ENCODE results near the gene NECAB2. TPM values are rescaled to one million over a fixed set of nuclear protein-coding genes. Genes with fewer than 3 reads are reported as not detected.
A peak's percentile ranks its signal among the peaks of the same experiment; 100 is the strongest.

NECAB2 gene
- total RNA-seq, 1 donor from 2014 or later, result 12.6 TPM

DNA sequence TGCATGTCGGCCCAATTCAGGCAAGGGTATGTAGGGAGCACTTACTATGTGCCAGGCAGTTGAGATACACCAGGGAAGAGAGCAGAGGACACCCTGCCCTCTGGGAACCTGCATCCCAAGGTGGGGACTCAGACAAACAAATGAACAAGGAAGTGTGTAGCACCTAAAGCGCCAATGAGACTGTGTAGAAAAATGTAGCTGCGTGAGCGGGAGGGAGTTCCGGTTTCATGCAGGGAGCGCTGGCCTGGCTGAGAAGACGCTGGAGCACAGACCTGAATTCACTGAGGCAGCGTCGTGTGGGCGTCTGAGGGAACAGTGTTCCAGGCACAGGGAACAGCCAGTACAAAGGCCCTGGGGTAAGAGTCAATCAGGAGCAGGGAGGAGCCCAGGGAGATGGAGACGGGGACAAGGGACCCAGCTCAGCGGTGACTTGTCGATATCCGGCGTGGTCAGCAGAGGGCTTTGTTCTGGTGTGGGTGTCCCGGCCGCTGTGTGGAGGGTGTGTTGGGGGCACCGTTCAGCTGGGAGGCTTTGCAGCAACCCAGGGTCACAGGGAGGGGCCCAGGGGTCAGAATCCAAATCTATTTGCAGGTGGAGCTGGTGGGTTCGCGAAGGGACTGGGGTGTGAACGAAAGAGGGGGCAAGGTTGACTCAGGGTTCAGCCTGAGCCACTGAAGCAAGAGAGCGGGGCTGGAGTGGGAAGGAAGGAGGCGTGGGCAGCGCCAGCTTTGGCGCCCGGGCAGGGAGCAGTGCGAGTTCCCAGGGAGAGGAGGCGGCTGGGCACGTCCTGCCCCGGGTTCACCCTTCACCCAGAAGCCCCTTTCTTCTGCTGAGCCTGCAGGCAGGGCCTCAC is 32.8 kb upstream of the NECAB2 start:
- Histone ChIP-seq H3K27me3 (no peaks in the 10 kb centered on the region), H2AFZ (replicated peaks) (no peak overlapping the region), H3K36me3 (no peaks in the 10 kb centered on the region), H3K4me1 (peaks cover under 1% of the 10 kb centered on the region), H4K20me1 (ENCODE audit: low read depth) (no peaks in the 10 kb centered on the region), H3K9me3 (ENCODE audit: low read depth) (no peaks in the 10 kb centered on the region), H3F3A (ENCODE audit: low read depth) (no peaks in the 10 kb centered on the region), H3K9ac (no peak overlapping the region), H3K4me3 (no peak overlapping the region), H3K4me2 (no peak overlapping the region), H3K79me2 (ENCODE audit: low read depth) (no peaks in the 10 kb centered on the region), H3K27ac (no peak overlapping the region)
- Mint-ChIP-seq H3K4me3 (no peak overlapping the region), H3K36me3 (peaks cover 2% of the 10 kb centered on the region), H3K4me1 (peaks cover 14% of the 10 kb centered on the region), H3K9me3 (no peaks in the 10 kb centered on the region), H3K27me3 (ENCODE audit: insufficient read depth, low read depth) (peaks cover 15% of the 10 kb centered on the region), H3K27ac (no peak overlapping the region)
- TF ChIP-seq, protein P1, sequence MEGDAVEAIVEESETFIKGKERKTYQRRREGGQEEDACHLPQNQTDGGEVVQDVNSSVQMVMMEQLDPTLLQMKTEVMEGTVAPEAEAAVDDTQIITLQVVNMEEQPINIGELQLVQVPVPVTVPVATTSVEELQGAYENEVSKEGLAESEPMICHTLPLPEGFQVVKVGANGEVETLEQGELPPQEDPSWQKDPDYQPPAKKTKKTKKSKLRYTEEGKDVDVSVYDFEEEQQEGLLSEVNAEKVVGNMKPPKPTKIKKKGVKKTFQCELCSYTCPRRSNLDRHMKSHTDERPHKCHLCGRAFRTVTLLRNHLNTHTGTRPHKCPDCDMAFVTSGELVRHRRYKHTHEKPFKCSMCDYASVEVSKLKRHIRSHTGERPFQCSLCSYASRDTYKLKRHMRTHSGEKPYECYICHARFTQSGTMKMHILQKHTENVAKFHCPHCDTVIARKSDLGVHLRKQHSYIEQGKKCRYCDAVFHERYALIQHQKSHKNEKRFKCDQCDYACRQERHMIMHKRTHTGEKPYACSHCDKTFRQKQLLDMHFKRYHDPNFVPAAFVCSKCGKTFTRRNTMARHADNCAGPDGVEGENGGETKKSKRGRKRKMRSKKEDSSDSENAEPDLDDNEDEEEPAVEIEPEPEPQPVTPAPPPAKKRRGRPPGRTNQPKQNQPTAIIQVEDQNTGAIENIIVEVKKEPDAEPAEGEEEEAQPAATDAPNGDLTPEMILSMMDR (IDR thresholded peaks at IDR 0.05), result no peak
- no peak for DNase-seq (ENCODE audit: low spot score)

DNA sequence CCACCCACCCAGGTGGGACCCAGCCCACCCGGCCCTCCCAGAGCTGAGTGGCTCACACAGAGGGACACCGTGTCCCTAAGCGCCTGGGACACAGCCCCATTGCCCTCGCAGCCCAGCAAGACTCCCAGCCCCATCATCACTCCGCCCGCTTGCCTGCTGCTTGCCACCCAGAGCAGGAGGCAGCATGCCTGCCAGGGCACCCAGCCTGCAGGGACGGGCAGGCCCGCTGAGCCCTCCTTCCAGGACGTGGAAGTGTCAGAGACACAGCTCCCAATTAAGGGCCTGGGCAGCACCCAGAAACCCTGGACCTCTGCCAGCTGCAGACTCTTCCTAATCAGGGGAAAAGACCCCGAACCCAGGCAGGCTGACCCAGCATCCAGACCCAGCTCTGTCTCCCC is 32.2 kb upstream of the NECAB2 start:
- Histone ChIP-seq H3K27me3 (no peaks in the 10 kb centered on the region), H4K20me1 (ENCODE audit: low read depth) (no peaks in the 10 kb centered on the region), H3K79me2 (ENCODE audit: low read depth) (no peaks in the 10 kb centered on the region), H3K9ac (no peak overlapping the region), H3K9me3 (ENCODE audit: low read depth) (no peaks in the 10 kb centered on the region), H3K4me3 (no peak overlapping the region), H3K27ac (no peak overlapping the region), H2AFZ (replicated peaks) (no peak overlapping the region), H3F3A (ENCODE audit: low read depth) (no peaks in the 10 kb centered on the region), H3K4me1 (peaks cover 5% of the 10 kb centered on the region), H3K36me3 (no peaks in the 10 kb centered on the region), H3K4me2 (no peak overlapping the region)
- DNase-seq (ENCODE audit: low spot score), result no peak
- H3K36me3 Mint-ChIP-seq, result peaks cover 2% of the 10 kb centered on the region
- H3K27me3 Mint-ChIP-seq (ENCODE audit: insufficient read depth, low read depth), result peaks cover 15% of the 10 kb centered on the region
- H3K4me1 Mint-ChIP-seq, result peaks cover 20% of the 10 kb centered on the region
- H3K4me3 Mint-ChIP-seq, result no peak overlapping the region
- TF ChIP-seq EZH2phosphoT487 (IDR thresholded peaks at IDR 0.05), result no peak
- no peak for TF ChIP-seq EZH2 (IDR thresholded peaks at IDR 0.05)
- no peaks in the 10 kb centered on the region for H3K9me3 Mint-ChIP-seq
- no peak overlapping the region for H3K27ac Mint-ChIP-seq

DNA sequence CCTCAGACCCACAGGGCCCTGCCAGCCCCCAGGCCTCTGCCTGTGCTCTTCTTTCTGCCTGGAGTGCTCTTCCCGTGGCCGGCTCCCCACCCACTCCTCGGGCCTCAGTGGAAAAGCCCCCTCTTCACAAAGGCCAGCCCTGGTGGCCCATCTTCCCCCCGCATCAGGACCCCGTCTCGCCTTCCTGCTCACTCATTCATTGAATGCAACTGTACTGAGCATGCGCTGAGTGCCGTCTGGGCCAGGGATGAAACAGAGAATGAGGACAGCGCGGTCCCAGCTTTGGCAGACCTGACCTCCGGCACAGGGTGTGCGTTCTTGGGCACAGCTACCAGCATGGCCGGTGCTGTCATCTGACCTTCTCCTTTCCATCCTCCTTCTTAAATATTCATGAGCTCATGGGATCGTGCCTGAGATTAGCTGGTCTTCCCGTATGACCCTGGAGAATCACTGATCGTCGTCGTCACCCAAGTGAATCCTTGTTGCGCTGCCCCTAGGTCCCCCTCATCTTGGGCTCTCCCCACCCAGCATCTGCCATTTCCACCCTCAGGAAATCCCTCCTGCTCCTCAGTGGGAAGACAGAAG is 31.4 kb upstream of the NECAB2 start:
- H3K36me3 ChIP-seq, result no peaks in the 10 kb centered on the region
- H3K27me3 ChIP-seq, result no peaks in the 10 kb centered on the region
- peak overlapping the region; percentile 6 for H3K27ac Mint-ChIP-seq
- no peak overlapping the region for H3K4me3 Mint-ChIP-seq
- H3F3A ChIP-seq (ENCODE audit: low read depth), result no peaks in the 10 kb centered on the region
- no peaks in the 10 kb centered on the region for H3K9me3 ChIP-seq (ENCODE audit: low read depth)
- no peak overlapping the region for H2AFZ ChIP-seq (replicated peaks)
- H3K9ac ChIP-seq, result no peak overlapping the region
- no peak for DNase-seq (ENCODE audit: low spot score)
- peaks cover 13% of the 10 kb centered on the region for H3K27me3 Mint-ChIP-seq (ENCODE audit: insufficient read depth, low read depth)
- H3K4me1 ChIP-seq, result peaks cover 5% of the 10 kb centered on the region
- H3K4me3 ChIP-seq, result no peak overlapping the region
- TF ChIP-seq, protein P1 (IDR thresholded peaks at IDR 0.05), result no peak
- TF ChIP-seq EZH2phosphoT487 (IDR thresholded peaks at IDR 0.05), result no peak
- TF ChIP-seq EZH2 (IDR thresholded peaks at IDR 0.05), result no peak
- no peaks in the 10 kb centered on the region for H3K79me2 ChIP-seq (ENCODE audit: low read depth)
- H4K20me1 ChIP-seq (ENCODE audit: low read depth), result no peaks in the 10 kb centered on the region
- H3K4me1 Mint-ChIP-seq, result peaks cover 23% of the 10 kb centered on the region
- H3K9me3 Mint-ChIP-seq, result no peaks in the 10 kb centered on the region
- no peak overlapping the region for H3K27ac ChIP-seq
- no peak overlapping the region for H3K4me2 ChIP-seq
- peaks cover 2% of the 10 kb centered on the region for H3K36me3 Mint-ChIP-seq

DNA sequence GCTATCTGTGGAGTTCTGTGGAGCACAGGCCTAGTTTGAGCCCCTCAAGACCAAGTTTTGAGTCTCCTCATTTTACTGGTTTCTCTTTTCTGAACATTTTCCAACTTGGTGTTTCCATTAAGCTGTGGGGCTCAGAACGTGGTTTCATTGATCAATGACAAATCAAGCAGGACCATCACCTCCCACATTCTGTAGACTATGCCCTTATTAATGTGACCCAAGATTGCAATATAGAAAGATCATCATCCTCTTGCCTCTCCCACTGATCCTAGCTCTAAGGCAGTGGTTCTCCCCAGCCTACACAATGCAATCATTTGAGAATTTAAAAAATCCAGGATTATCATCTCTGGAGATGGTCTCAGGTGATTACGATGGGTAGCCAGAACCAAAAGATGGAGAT is 30.8 kb upstream of the NECAB2 start:
- Mint-ChIP-seq H3K4me1 (peaks cover 23% of the 10 kb centered on the region), H3K27me3 (ENCODE audit: insufficient read depth, low read depth) (peaks cover 11% of the 10 kb centered on the region), H3K4me3 (no peak overlapping the region), H3K27ac (no peak overlapping the region), H3K9me3 (no peaks in the 10 kb centered on the region), H3K36me3 (peaks cover 2% of the 10 kb centered on the region)
- Histone ChIP-seq H3F3A (ENCODE audit: low read depth) (no peaks in the 10 kb centered on the region), H3K27ac (no peak overlapping the region), H3K9me3 (ENCODE audit: low read depth) (no peaks in the 10 kb centered on the region), H2AFZ (replicated peaks) (no peak overlapping the region), H3K4me1 (peaks cover 5% of the 10 kb centered on the region), H3K4me2 (no peak overlapping the region), H3K36me3 (no peaks in the 10 kb centered on the region), H3K9ac (no peak overlapping the region), H3K27me3 (no peaks in the 10 kb centered on the region), H3K79me2 (ENCODE audit: low read depth) (no peaks in the 10 kb centered on the region), H4K20me1 (ENCODE audit: low read depth) (no peaks in the 10 kb centered on the region), H3K4me3 (no peak overlapping the region)
- TF ChIP-seq, protein P1 (IDR thresholded peaks at IDR 0.05), result no peak
- TF ChIP-seq EZH2 (IDR thresholded peaks at IDR 0.05) (no peak), EZH2phosphoT487 (IDR thresholded peaks at IDR 0.05) (no peak)
- DNase-seq (ENCODE audit: low spot score), result no peak

All from neural progenitor cell (in vitro differentiated cells).